Fibroblast of lung (primary cell): ENCODE measurements around the gene GNAS. TPM values are rescaled to one million over a fixed set of nuclear protein-coding genes. Genes with fewer than 3 reads are reported as not detected.
"Not testable (repeated sequence)": the region's sequence is repeated elsewhere in the genome, so short reads cannot be mapped to it uniquely, and the experiment has no call there.

Source experiments
- DNase-seq, 2 donors: peaks; one replicate each; pipeline versions ENCODE4 v3.0.0 to v3.0.0-alpha.2; 2010; ENCODE audit warnings: low read depth in 2 of 2
- H2AFZ ChIP-seq: 2 replicates; pipeline ENCODE4 v1.5.1; 2012; ENCODE audit warnings: low read length, control low read depth, inconsistent platforms
- H3K27ac ChIP-seq: 2 replicates; pipeline ENCODE4 v1.5.1; 2011; ENCODE audit warnings: low read length, control low read depth; ENCODE audit not compliant: insufficient read depth
- H3K27me3 ChIP-seq: 2 replicates; pipeline ENCODE4 v1.5.1; 2011; ENCODE audit warnings: mild to moderate bottlenecking, low read length; ENCODE audit not compliant: control insufficient read depth, insufficient read depth
- H3K36me3 ChIP-seq: 2 replicates; pipeline ENCODE4 v1.5.1; 2011; ENCODE audit warnings: low read length; ENCODE audit not compliant: control insufficient read depth, insufficient read depth
- H3K4me1 ChIP-seq: 2 replicates; pipeline ENCODE4 v1.5.1; 2011; ENCODE audit warnings: low read length; ENCODE audit not compliant: control insufficient read depth, insufficient read depth; ENCODE audit errors: extremely low read depth
- H3K4me2 ChIP-seq: 2 replicates; pipeline ENCODE4 v1.5.1; 2011; ENCODE audit warnings: low read length, control low read depth; ENCODE audit not compliant: insufficient read depth; ENCODE audit errors: extremely low read depth
- H3K4me3 ChIP-seq, 4 experiments: fragments of 200-600 bp in 1 of 4; sonication (generic) in 1 of 4; replicated peaks in 1 of 4; 2 replicates each; pipeline ENCODE4 v1.5.1; 2011 to 2016; ENCODE audit warnings: low read length in 4 of 4, low read depth in 3 of 4, mild to moderate bottlenecking in 3 of 4, control low read depth in 2 of 4, inconsistent platforms in 1 of 4, mixed read lengths in 1 of 4; ENCODE audit not compliant: insufficient read depth in 1 of 4; ENCODE audit errors: control extremely low read depth in 1 of 4
- H3K79me2 ChIP-seq: 2 replicates; pipeline ENCODE4 v1.5.1; 2012; ENCODE audit warnings: mild to moderate bottlenecking, low read length, inconsistent platforms; ENCODE audit not compliant: control insufficient read depth, insufficient read depth
- H3K9ac ChIP-seq: 2 replicates; pipeline ENCODE4 v1.5.1; 2011; ENCODE audit warnings: mild to moderate bottlenecking, low read length, control low read depth; ENCODE audit not compliant: insufficient read depth
- H3K9me3 ChIP-seq: 2 replicates; pipeline ENCODE4 v1.5.1; 2012; ENCODE audit warnings: low read depth, low read length; ENCODE audit not compliant: control insufficient read depth, insufficient read depth
- H4K20me1 ChIP-seq: 2 replicates; pipeline ENCODE4 v1.5.1; 2011; ENCODE audit warnings: low read length; ENCODE audit not compliant: control insufficient read depth, insufficient read depth; ENCODE audit errors: extremely low read depth
- CTCF ChIP-seq, 2 donors: IDR thresholded peaks in 1 of 2; conservative IDR thresholded peaks in 1 of 2; 1 replicate in 1 of 2; 2 replicates in 1 of 2; pipeline ENCODE4 v1.5.1; 2011 to 2012; ENCODE audit warnings: low read length in 2 of 2, control low read depth in 1 of 2, inconsistent platforms in 1 of 2, low read depth in 1 of 2, mild to moderate bottlenecking in 1 of 2
- EZH2 ChIP-seq: IDR thresholded peaks from 2 replicates; pipeline ENCODE4 v1.5.1; 2012; ENCODE audit warnings: low read length, control low read depth, mild to moderate bottlenecking; ENCODE audit errors: missing control alignments
- polyA plus RNA-seq, 2 donors: library from polyadenylated mRNA; depleted of rRNA in 1 of 2; stranded (reverse) in 1 of 2; unstranded in 1 of 2; fragments of >200 nt; gene quantifications; 2 replicates each; pipeline ENCODE4 v1.2.1, GENCODE V29; 2011 to 2012; ENCODE audit warnings: missing spikeins in 1 of 2
- total RNA-seq: library from RNA; depleted of rRNA; stranded (reverse); fragments of >200 nt; gene quantifications from 2 replicates; pipeline ENCODE4 v1.2.1, GENCODE V29; 2014

GNAS gene
- total and polyA plus RNA-seq, 2 donors (not counting 1 experiment from before 2014, with no cell fraction given): 421 to 1,357 TPM

- Histone ChIP-seq H3K27ac (no peak overlapping the region), H3K27me3 (no peaks in the 10 kb centered on the region), H3K4me2 (no peak overlapping the region), H3K79me2 (no peaks in the 10 kb centered on the region), H3K36me3 (no peaks in the 10 kb centered on the region), H2AFZ (no peak overlapping the region), H3K9ac (no peak overlapping the region), H3K9me3 (no peaks in the 10 kb centered on the region), H4K20me1 (no peaks in the 10 kb centered on the region), H3K4me3 (no peak overlapping the region), H3K4me1 (no peaks in the 10 kb centered on the region)
- TF ChIP-seq CTCF (conservative IDR thresholded peaks at IDR 0.05 in 1 of 2, IDR thresholded peaks at IDR 0.05 in 1 of 2; ENCODE audit: low read depth in 1 of 2, low read length in 2 of 2) (no peak), EZH2 (no peak)
- peak in 1 of 2 donors; percentile 98 for DNase-seq
Observed at GRCh38 chr20:58818586-58819285, 33.8 kb upstream of the GNAS start.

GRCh38 chr20:58819921-58820320, 32.6 kb upstream of the GNAS start:
- no peak for DNase-seq
- no peaks in the 10 kb centered on the region for H3K36me3 ChIP-seq
- no peak for TF ChIP-seq CTCF (conservative IDR thresholded peaks at IDR 0.05 in 1 of 2, IDR thresholded peaks at IDR 0.05 in 1 of 2; ENCODE audit: low read depth in 1 of 2, low read length in 2 of 2)
- no peak overlapping the region for H2AFZ ChIP-seq
- no peak overlapping the region for H3K9ac ChIP-seq
- no peaks in the 10 kb centered on the region for H3K4me1 ChIP-seq
- no peaks in the 10 kb centered on the region for H3K9me3 ChIP-seq
- no peak overlapping the region for H3K4me2 ChIP-seq
- H3K4me3 ChIP-seq: no peak overlapping the region
- no peaks in the 10 kb centered on the region for H3K27me3 ChIP-seq
- no peaks in the 10 kb centered on the region for H4K20me1 ChIP-seq
- H3K27ac ChIP-seq: no peak overlapping the region
- no peaks in the 10 kb centered on the region for H3K79me2 ChIP-seq

GRCh38 chr20:58820515-58820914, 32.0 kb upstream of the GNAS start:
- H3K9ac ChIP-seq, H3K9me3 ChIP-seq, H3K36me3 ChIP-seq, DNase-seq, H3K27ac ChIP-seq, H2AFZ ChIP-seq, H3K4me2 ChIP-seq, H4K20me1 ChIP-seq, H3K4me1 ChIP-seq, H3K27me3 ChIP-seq, H3K4me3 ChIP-seq, H3K79me2 ChIP-seq: not testable (repeated sequence)
